Neuronal stem cell (in vitro differentiated cells): ENCODE results near the gene CEP350.

ENCODE experiments used
- DNase-seq: peaks from one replicate; pipeline ENCODE4 v3.0.0-alpha.2; 2013; ENCODE audit warnings: low spot score
- H2AFZ ChIP-seq: one replicate; pipeline ENCODE4 v1.6.1; 2013; ENCODE audit warnings: mild to moderate bottlenecking, low read length, inconsistent platforms
- H2AK5ac ChIP-seq: 2 replicates; pipeline ENCODE4 v1.6.1; 2013; ENCODE audit warnings: low read depth, mild to moderate bottlenecking, inconsistent platforms, low read length, moderate library complexity, mixed read lengths
- H2BK120ac ChIP-seq: 2 replicates; pipeline ENCODE4 v1.6.1; 2013; ENCODE audit warnings: low read depth, mild to moderate bottlenecking, inconsistent platforms, low read length, moderate library complexity, mixed read lengths
- H2BK12ac ChIP-seq: one replicate; pipeline ENCODE4 v1.6.1; 2013; ENCODE audit warnings: low read length, inconsistent platforms
- H2BK15ac ChIP-seq: 2 replicates; pipeline ENCODE4 v1.6.1; 2013; ENCODE audit warnings: mild to moderate bottlenecking, low read length, inconsistent platforms, mixed read lengths
- H2BK5ac ChIP-seq: one replicate; pipeline ENCODE4 v1.6.1; 2013; ENCODE audit warnings: inconsistent platforms, mild to moderate bottlenecking, low read length, moderate library complexity
- H3K14ac ChIP-seq: one replicate; pipeline ENCODE4 v1.6.1; 2013; ENCODE audit warnings: low read length, inconsistent platforms
- H3K18ac ChIP-seq: 2 replicates; pipeline ENCODE4 v1.6.1; 2013; ENCODE audit warnings: low read length, inconsistent platforms
- H3K23ac ChIP-seq: 2 replicates; pipeline ENCODE4 v1.6.1; 2013; ENCODE audit warnings: low read depth, mild to moderate bottlenecking, mixed read lengths, low read length, inconsistent platforms; ENCODE audit not compliant: poor library complexity
- H3K27ac ChIP-seq: replicated peaks from 3 replicates; pipeline ENCODE4 v1.5.1; 2013; ENCODE audit warnings: low read length, inconsistent platforms
- H3K27me3 ChIP-seq, 3 experiments: 2 replicates each; pipeline ENCODE4 v1.6.1; 2013; ENCODE audit warnings: low read length in 3 of 3, mild to moderate bottlenecking in 2 of 3, inconsistent platforms in 1 of 3, low read depth in 1 of 3, mixed read lengths in 1 of 3, moderate library complexity in 1 of 3; ENCODE audit not compliant: control insufficient read depth in 3 of 3, insufficient read depth in 3 of 3
- H3K36me3 ChIP-seq, 2 donors: replicated peaks in 1 of 2; 2 replicates each; pipeline ENCODE4 v1.6.1; 2013; ENCODE audit warnings: low read length in 2 of 2; ENCODE audit not compliant: control insufficient read depth in 2 of 2, insufficient read depth in 2 of 2
- H3K4ac ChIP-seq: 2 replicates; pipeline ENCODE4 v1.6.1; 2013; ENCODE audit warnings: inconsistent platforms, mild to moderate bottlenecking, low read length, moderate library complexity
- H3K4me1 ChIP-seq, 2 donors: 1 replicate in 1 of 2; 2 replicates in 1 of 2; pipeline ENCODE4 v1.6.1; 2013; ENCODE audit warnings: low read length in 2 of 2, low read depth in 1 of 2; ENCODE audit not compliant: control insufficient read depth in 2 of 2, insufficient read depth in 1 of 2
- H3K4me2 ChIP-seq: one replicate; pipeline ENCODE4 v1.6.1; 2013; ENCODE audit warnings: mild to moderate bottlenecking, low read length, inconsistent platforms; ENCODE audit not compliant: insufficient read depth, poor library complexity, severe bottlenecking
- H3K4me3 ChIP-seq, 2 donors: 2 replicates each; pipeline ENCODE4 v1.5.1; 2013; ENCODE audit warnings: low read length in 2 of 2, mild to moderate bottlenecking in 2 of 2, inconsistent platforms in 1 of 2, moderate library complexity in 1 of 2
- H3K79me1 ChIP-seq: one replicate; pipeline ENCODE4 v1.6.1; 2013; ENCODE audit warnings: low read depth, mild to moderate bottlenecking, inconsistent platforms, low read length, moderate library complexity
- H3K9ac ChIP-seq: one replicate; pipeline ENCODE4 v1.6.1; 2013; ENCODE audit warnings: mild to moderate bottlenecking, low read depth, low read length, inconsistent platforms; ENCODE audit not compliant: poor library complexity
- H3K9me3 ChIP-seq, 2 donors: replicated peaks in 1 of 2; 2 replicates each; pipeline versions ENCODE3 to v1.6.1; 2013; ENCODE audit warnings: low read length in 2 of 2, mild to moderate bottlenecking in 2 of 2, inconsistent platforms in 1 of 2, low read depth in 1 of 2, mixed read lengths in 1 of 2, moderate library complexity in 1 of 2; ENCODE audit not compliant: control insufficient read depth in 2 of 2, insufficient read depth in 1 of 2
- H4K8ac ChIP-seq: one replicate; pipeline ENCODE4 v1.6.1; 2013; ENCODE audit warnings: low read depth, mild to moderate bottlenecking, inconsistent platforms, low read length, moderate library complexity
- H4K91ac ChIP-seq: one replicate; pipeline ENCODE4 v1.6.1; 2013; ENCODE audit warnings: low read length, low read depth, mild to moderate bottlenecking, inconsistent platforms; ENCODE audit not compliant: poor library complexity
- WGBS, 2 donors: extraction: QIAGEN DNeasy Blood & Tissue Kit; methylation state at CpG; one replicate each; pipeline ENCODE4 v1.1.7; 2013; ENCODE audit warnings: missing lambda C conversion rate in 2 of 2, mixed read lengths in 1 of 2; ENCODE audit not compliant: insufficient read length in 2 of 2, insufficient replicate concordance in 1 of 2; ENCODE audit errors: extremely low coverage in 2 of 2; 5-methylcytosine and 5-hydroxymethylcytosine counted together

Gene CEP350

DNA sequence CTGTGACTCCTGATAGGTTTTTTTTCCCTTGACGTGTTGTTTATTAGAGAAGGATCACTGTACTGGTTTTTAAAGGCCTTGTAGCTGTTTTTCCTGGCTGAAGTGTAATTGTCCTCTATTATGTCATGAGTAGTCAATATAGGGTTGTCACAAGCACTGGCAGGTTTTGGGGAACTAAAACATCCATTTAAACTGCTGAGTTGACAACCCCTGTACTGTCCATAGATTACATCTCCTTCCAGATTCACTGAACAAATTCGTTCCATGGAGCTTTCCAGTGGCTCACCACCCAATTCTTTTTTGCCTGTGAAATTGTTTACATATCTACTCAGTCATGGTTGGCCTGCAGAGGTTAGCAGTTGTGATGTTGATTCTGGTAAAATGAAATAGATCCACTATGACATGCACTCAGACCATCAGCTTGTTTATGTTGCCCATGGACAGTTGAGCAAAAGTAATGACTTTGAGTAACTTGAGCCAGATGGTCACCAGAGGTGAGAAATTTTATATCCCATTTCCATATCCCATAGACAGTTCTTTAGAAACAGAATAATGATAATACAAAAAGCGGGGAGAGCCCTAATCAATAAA, 140.2 kb downstream of the CEP350 start:
- Histone ChIP-seq H3K4me2 (no peak overlapping the region), H3K9me3 (no peaks in the 10 kb centered on the region), H3K4me3 (no peak overlapping the region), H3K36me3 (peaks cover 19 to 97% of the 10 kb centered on the region in 2 donors), H3K18ac (no peak overlapping the region), H3K23ac (no peak overlapping the region), H3K27ac (no peak overlapping the region), H3K79me1 (no peaks in the 10 kb centered on the region), H3K4ac (no peak overlapping the region), H2BK15ac (no peak overlapping the region), H2AK5ac (no peak overlapping the region), H3K9ac (no peak overlapping the region), H2BK120ac (no peak overlapping the region), H3K27me3 (no peaks in the 10 kb centered on the region), H2BK5ac (no peak overlapping the region), H4K8ac (no peak overlapping the region), H3K4me1 (no peaks in the 10 kb centered on the region), H2AFZ (no peak overlapping the region), H4K91ac (no peak overlapping the region), H2BK12ac (no peak overlapping the region), H3K14ac (no peak overlapping the region)
- no CpG with 5 or more reads among the region's 3 CpGs for WGBS, 2 donors
- DNase-seq = no peak

DNA sequence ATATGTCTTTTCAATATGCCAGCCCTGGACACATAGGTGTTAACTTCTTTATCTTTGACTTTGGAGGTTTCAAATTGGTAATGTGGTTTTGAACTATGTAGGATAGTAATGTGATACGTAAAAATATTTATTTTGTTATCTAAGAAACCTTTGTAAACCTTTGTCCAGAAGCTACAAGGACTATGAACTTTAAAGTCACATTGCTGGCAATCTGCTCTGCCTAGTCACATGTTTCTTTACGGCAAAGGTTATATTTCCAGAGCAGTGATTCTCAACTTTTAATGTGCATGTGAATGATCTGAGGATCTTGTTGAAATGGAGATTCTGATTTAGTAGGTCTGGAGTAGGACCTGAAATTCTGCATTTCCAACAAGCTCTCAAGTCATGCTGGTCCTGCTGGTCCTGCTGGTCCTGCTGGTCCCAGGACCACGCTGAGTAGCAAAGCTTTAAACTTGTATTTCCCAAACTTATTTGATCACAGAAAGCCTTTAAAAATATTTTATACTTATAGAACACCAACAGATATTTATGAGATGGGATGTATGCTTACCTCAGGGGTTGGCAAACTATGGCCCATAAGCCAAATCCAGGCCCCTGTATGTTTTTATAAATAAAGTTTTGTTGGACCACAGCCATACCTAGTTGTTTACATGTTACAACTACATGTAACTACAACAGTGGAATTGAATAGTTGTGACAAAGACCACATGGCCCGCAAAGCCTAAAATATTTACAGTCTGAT, 142.1 kb downstream of the CEP350 start:
- no peak for DNase-seq
- Histone ChIP-seq H3K36me3 (peaks cover 18 to 100% of the 10 kb centered on the region in 2 donors), H2AK5ac (no peak overlapping the region), H3K18ac (no peak overlapping the region), H2BK5ac (no peak overlapping the region), H2AFZ (no peak overlapping the region), H2BK12ac (no peak overlapping the region), H2BK120ac (no peak overlapping the region), H3K9me3 (no peaks in the 10 kb centered on the region), H3K27ac (no peak overlapping the region), H3K79me1 (no peaks in the 10 kb centered on the region), H3K14ac (no peak overlapping the region), H3K23ac (no peak overlapping the region), H3K27me3 (no peaks in the 10 kb centered on the region), H4K8ac (no peak overlapping the region), H3K4me2 (no peak overlapping the region), H3K4me3 (no peak overlapping the region), H3K4me1 (no peaks in the 10 kb centered on the region), H3K9ac (no peak overlapping the region), H4K91ac (no peak overlapping the region), H2BK15ac (no peak overlapping the region), H3K4ac (no peak overlapping the region)
- 100% methylated on average over 1 of the region's 4 CpGs; no CpG with 5 or more reads in 1 of the 2 donors for WGBS, 2 donors

DNA sequence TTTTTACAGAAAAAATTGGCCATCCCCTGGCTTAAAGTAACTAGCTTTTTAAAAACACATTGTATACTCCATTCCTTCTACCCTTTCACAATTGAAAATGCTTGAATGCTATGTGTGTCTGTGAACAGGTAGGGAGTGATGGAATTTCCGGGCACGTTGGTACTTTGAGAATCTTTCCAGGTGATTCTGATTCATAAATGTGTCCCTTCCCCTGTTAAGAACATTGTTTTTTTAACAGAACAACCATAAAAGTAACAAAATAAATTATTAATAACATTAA, 142.7 kb downstream of the CEP350 start:
- no peak overlapping the region for H3K9ac ChIP-seq
- no peaks in the 10 kb centered on the region for H3K9me3 ChIP-seq
- no peak overlapping the region for H2BK15ac ChIP-seq
- no CpG with 5 or more reads among the region's 2 CpGs for WGBS, 2 donors
- H3K4ac ChIP-seq = no peak overlapping the region
- H3K23ac ChIP-seq = no peak overlapping the region
- no peak overlapping the region for H3K27ac ChIP-seq
- DNase-seq = no peak
- H3K4me3 ChIP-seq = no peak overlapping the region
- no peak overlapping the region for H2AK5ac ChIP-seq
- H2BK120ac ChIP-seq = no peak overlapping the region
- no peak overlapping the region for H2AFZ ChIP-seq
- H3K4me1 ChIP-seq = no peaks in the 10 kb centered on the region
- no peak overlapping the region for H3K18ac ChIP-seq
- H3K27me3 ChIP-seq = no peaks in the 10 kb centered on the region
- no peak overlapping the region for H3K14ac ChIP-seq
- H3K79me1 ChIP-seq = no peaks in the 10 kb centered on the region
- H2BK12ac ChIP-seq = no peak overlapping the region
- H4K8ac ChIP-seq = no peak overlapping the region
- H2BK5ac ChIP-seq = no peak overlapping the region
- H4K91ac ChIP-seq = no peak overlapping the region
- peaks cover 18 to 99% of the 10 kb centered on the region in 2 donors for H3K36me3 ChIP-seq
- H3K4me2 ChIP-seq = no peak overlapping the region

DNA sequence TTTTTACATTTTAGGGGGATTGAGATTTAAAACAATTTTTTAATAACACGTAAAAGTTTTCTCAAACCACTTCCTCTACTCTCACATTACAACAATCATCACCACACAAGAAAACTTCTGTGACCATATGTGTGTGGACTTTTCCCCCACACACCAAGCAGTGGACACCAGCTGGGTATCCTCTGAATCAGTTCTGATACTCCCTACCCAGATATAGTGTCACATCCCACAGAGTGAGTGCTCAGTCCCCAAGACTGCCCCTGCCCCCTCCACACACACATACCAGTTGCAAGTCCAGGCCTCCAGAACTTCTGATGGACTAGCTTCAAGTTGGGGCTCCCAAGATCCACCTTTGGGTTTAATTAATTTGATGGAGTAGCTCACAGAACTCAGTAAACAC, 146.8 kb downstream of the CEP350 start:
- DNase-seq = no peak
- no peak overlapping the region for H3K4ac ChIP-seq
- H3K9me3 ChIP-seq = no peaks in the 10 kb centered on the region
- H3K14ac ChIP-seq = no peak overlapping the region
- no peak overlapping the region for H3K4me3 ChIP-seq
- no peak overlapping the region for H2AK5ac ChIP-seq
- H3K18ac ChIP-seq = no peak overlapping the region
- no peak overlapping the region for H2BK5ac ChIP-seq
- H3K27me3 ChIP-seq = no peaks in the 10 kb centered on the region
- WGBS, 2 donors = no CpG with 5 or more reads among the region's 1 CpG
- peaks cover 8 to 91% of the 10 kb centered on the region in 2 donors for H3K36me3 ChIP-seq
- H2AFZ ChIP-seq = no peak overlapping the region
- H3K27ac ChIP-seq = no peak overlapping the region
- H3K79me1 ChIP-seq = no peaks in the 10 kb centered on the region
- H4K8ac ChIP-seq = no peak overlapping the region
- no peak overlapping the region for H3K23ac ChIP-seq
- H2BK120ac ChIP-seq = no peak overlapping the region
- no peak overlapping the region for H2BK15ac ChIP-seq
- no peak overlapping the region for H4K91ac ChIP-seq
- peaks cover 0 to 2% of the 10 kb centered on the region in 2 donors for H3K4me1 ChIP-seq
- no peak overlapping the region for H3K9ac ChIP-seq
- no peak overlapping the region for H2BK12ac ChIP-seq
- no peak overlapping the region for H3K4me2 ChIP-seq
